Kidney (tissue), 14 donors: ENCODE data around the gene MYH1. TPM values are rescaled to one million over a fixed set of nuclear protein-coding genes. Genes with fewer than 3 reads are reported as not detected.

Experiments
- DNase-seq, 5 donors: peaks; one replicate each; pipeline ENCODE4 v3.0.0-alpha.2; 2013 to 2020
- FAIRE-seq: peaks from 2 replicates; lab custom pipeline; 2012; peaks lifted over from hg19 to GRCh38; lab: Jason Lieb, UNC
- H3K27ac ChIP-seq, 2 donors: one replicate each; pipeline ENCODE4 v1.7.0; 2013; ENCODE audit warnings: low read depth in 2 of 2, low read length in 2 of 2, inconsistent platforms in 1 of 2
- H3K27me3 ChIP-seq: one replicate; pipeline ENCODE4 v1.7.1; 2013; ENCODE audit warnings: low read length, inconsistent platforms; ENCODE audit not compliant: control insufficient read depth, insufficient read depth
- H3K36me3 ChIP-seq, 3 donors: one replicate each; pipeline versions ENCODE4 v1.7.0 to v1.7.1; 2013; ENCODE audit warnings: low read length in 3 of 3, control low read depth in 1 of 3, inconsistent platforms in 1 of 3; ENCODE audit not compliant: insufficient read depth in 3 of 3, control insufficient read depth in 2 of 3
- H3K4me1 ChIP-seq, 3 donors: one replicate each; pipeline versions ENCODE4 v1.7.0 to v1.7.1; 2013; ENCODE audit warnings: low read length in 3 of 3, inconsistent platforms in 1 of 3, low read depth in 1 of 3; ENCODE audit not compliant: control insufficient read depth in 2 of 3, insufficient read depth in 2 of 3
- H3K4me3 ChIP-seq, 3 donors: one replicate each; pipeline versions ENCODE4 v1.7.0 to v1.8.1; 2013; ENCODE audit warnings: low read length in 3 of 3, control low read depth in 1 of 3, inconsistent platforms in 1 of 3
- H3K9ac ChIP-seq, 3 donors: one replicate each; pipeline versions ENCODE4 v1.7.0 to v1.7.1; 2013; ENCODE audit warnings: low read length in 3 of 3, control low read depth in 1 of 3, inconsistent platforms in 1 of 3
- H3K9me3 ChIP-seq, 3 donors: one replicate each; pipeline versions ENCODE4 v1.7.0 to v1.7.1; 2013; ENCODE audit warnings: low read length in 3 of 3, control low read depth in 1 of 3, inconsistent platforms in 1 of 3; ENCODE audit not compliant: control insufficient read depth in 2 of 3, insufficient read depth in 1 of 3
- intact Hi-C: fragments of 100-400 bp; cut with DNase I; formaldehyde crosslinking; loops from one replicate; pipeline ENCODE4 v1.11.1; 2022
- polyA plus RNA-seq: library from polyadenylated mRNA; stranded (reverse); fragments of 350-450 nt; fragmentation: Illumina TruSeq; extraction: RNeasy Lipid Tissue Mini Kit (QIAGEN cat#74804); gene quantifications from one replicate; pipeline ENCODE4 v1.2.3, GENCODE V29; 2014; ENCODE audit warnings: low read depth, low replicate concordance; ENCODE audit not compliant: insufficient read depth
- total RNA-seq: library from RNA; stranded (reverse); fragmentation: NEBNext Ultra II Directional; extraction: Animal tissue kit (Norgen Biotek cat#: 25700); gene quantifications from one replicate; pipeline ENCODE4 v1.2.1, GENCODE V29; 2021
- TF ChIP-seq, protein P1 (sequence below): IDR thresholded peaks from 3 replicates; pipeline ENCODE4 v1.5.1; 2012; ENCODE audit warnings: mild to moderate bottlenecking, moderate library complexity, borderline replicate concordance; ENCODE audit not compliant: insufficient read depth; ENCODE audit errors: extremely low read depth
- donor health status: control.
- donor health status: control.
- donor health status: control.
- donor health status: control.
- donor health status: control.
- donor health status: DM: yes; HTN: yes; CAD: no.
- donor health status: Normal renal cell carcinoma (clear cell type).

MYH1 gene
- total and polyA plus RNA-seq, 2 donors from 2014 or later: not detected

GRCh38 chr17:10457952-10458351 lies 60.4 kb downstream of the MYH1 start:
- H3K27ac ChIP-seq: no peak overlapping the region
- H3K9ac ChIP-seq: no peak overlapping the region
- DNase-seq (no peak), FAIRE-seq (no peak)
- H3K27me3 ChIP-seq: no peaks in the 10 kb centered on the region
- no peaks in the 10 kb centered on the region for H3K4me1 ChIP-seq
- no peak overlapping the region for H3K4me3 ChIP-seq
- TF ChIP-seq, protein P1, sequence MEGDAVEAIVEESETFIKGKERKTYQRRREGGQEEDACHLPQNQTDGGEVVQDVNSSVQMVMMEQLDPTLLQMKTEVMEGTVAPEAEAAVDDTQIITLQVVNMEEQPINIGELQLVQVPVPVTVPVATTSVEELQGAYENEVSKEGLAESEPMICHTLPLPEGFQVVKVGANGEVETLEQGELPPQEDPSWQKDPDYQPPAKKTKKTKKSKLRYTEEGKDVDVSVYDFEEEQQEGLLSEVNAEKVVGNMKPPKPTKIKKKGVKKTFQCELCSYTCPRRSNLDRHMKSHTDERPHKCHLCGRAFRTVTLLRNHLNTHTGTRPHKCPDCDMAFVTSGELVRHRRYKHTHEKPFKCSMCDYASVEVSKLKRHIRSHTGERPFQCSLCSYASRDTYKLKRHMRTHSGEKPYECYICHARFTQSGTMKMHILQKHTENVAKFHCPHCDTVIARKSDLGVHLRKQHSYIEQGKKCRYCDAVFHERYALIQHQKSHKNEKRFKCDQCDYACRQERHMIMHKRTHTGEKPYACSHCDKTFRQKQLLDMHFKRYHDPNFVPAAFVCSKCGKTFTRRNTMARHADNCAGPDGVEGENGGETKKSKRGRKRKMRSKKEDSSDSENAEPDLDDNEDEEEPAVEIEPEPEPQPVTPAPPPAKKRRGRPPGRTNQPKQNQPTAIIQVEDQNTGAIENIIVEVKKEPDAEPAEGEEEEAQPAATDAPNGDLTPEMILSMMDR: no peak
- no peaks in the 10 kb centered on the region for H3K9me3 ChIP-seq
- H3K36me3 ChIP-seq: no peaks in the 10 kb centered on the region
- intact Hi-C loops: no loop called here

DNA sequence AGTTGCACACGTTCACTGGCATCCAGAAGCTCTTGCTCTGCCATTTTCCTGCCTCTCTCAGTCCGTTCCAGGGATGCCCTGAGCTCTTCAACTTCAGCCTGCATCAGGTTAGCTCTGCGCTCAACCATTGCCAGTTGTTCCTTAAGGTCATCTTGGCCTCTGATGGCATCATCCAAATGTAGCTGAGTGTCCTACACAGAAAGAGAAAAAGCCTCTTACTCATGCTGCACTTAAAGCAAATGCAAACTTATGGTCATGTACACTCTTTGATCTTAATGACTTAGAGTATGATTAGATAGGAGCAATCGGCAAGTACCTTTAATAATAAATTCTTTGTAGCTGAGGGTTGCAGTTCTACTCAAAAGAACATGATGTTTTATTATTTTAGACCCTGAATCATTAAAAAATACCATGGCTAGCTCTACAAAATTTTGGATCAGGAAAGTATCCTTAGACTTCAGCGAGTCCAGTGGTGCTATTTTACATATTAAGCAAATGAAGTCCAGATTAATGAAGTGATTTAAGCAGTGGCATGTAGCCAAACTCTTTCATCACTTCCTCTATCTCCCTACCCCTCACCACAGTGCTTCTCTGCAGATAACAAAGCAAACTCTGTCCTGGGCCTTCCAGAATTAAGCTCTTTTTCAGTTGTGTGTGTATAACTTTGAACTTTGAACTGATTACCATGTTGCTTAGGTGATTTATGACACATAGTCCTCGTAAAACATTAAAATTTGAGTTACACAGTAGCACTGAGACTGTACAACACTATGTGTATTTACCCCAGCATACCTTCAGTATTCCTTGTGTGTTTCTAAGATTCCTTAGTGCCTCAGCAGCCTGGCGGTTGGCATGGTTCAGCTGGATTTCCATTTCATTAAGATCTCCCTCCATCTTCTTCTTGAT lies 71.1 kb downstream of the MYH1 start:
- FAIRE-seq: no peak
- no peaks in the 10 kb centered on the region for H3K36me3 ChIP-seq
- no peaks in the 10 kb centered on the region for H3K27me3 ChIP-seq
- TF ChIP-seq, protein P1: no peak
- DNase-seq: peak in 2 of 5 donors; percentile 10 to 13
- no peak overlapping the region for H3K9ac ChIP-seq
- no peaks in the 10 kb centered on the region for H3K9me3 ChIP-seq
- no peak overlapping the region for H3K27ac ChIP-seq
- no peaks in the 10 kb centered on the region for H3K4me1 ChIP-seq
- intact Hi-C loops: no loop called here
- no peak overlapping the region for H3K4me3 ChIP-seq

Other genes with a start within 250 kb of the MYH1 start
- gene MYH13, start 145.5 kb downstream of the MYH1 start, total RNA-seq: not detected
- gene MYH13, start 145.5 kb downstream of the MYH1 start, polyA plus RNA-seq: not detected
- 0.28 TPM for gene MYH8, start 96.6 kb downstream of the MYH1 start, total RNA-seq
- gene MYH8, start 96.6 kb downstream of the MYH1 start, polyA plus RNA-seq: 0.30 TPM
- not detected for gene MYH4, start 49.0 kb downstream of the MYH1 start, total RNA-seq
- gene MYH4, start 49.0 kb downstream of the MYH1 start, polyA plus RNA-seq: not detected
- not detected for gene MYH2, start 31.1 kb upstream of the MYH1 start, total RNA-seq
- gene MYH2, start 31.1 kb upstream of the MYH1 start, polyA plus RNA-seq: not detected
- gene MYH3, start 138.8 kb upstream of the MYH1 start, total RNA-seq: 2.9 TPM
- gene MYH3, start 138.8 kb upstream of the MYH1 start, polyA plus RNA-seq: 2.5 TPM
- gene SCO1, start 179.0 kb upstream of the MYH1 start, total RNA-seq: 27.0 TPM
- 34.9 TPM for gene SCO1, start 179.0 kb upstream of the MYH1 start, polyA plus RNA-seq
- 9.2 TPM for gene ADPRM, start 179.1 kb upstream of the MYH1 start, total RNA-seq
- 9.6 TPM for gene ADPRM, start 179.1 kb upstream of the MYH1 start, polyA plus RNA-seq
- gene TMEM220, start 211.5 kb upstream of the MYH1 start, total RNA-seq: 13.3 TPM
- 16.4 TPM for gene TMEM220, start 211.5 kb upstream of the MYH1 start, polyA plus RNA-seq